HCT116 (cell line): ENCODE data around the gene OR2D3.

Source experiments
- ATF3 ChIP-seq: IDR thresholded peaks from 2 replicates; pipeline ENCODE4 v1.6.1; 2012
- CTCF ChIP-seq, 3 experiments: fragments of 200-600 bp in 1 of 3; sonication (generic) in 1 of 3; IDR thresholded peaks in 2 of 3; conservative IDR thresholded peaks in 1 of 3; 2 replicates each; pipeline ENCODE4 v1.5.1; 2012 to 2017; ENCODE audit warnings: low read depth in 2 of 3, low read length in 2 of 3, antibody characterized with exemption in 1 of 3, borderline replicate concordance in 1 of 3, control low read depth in 1 of 3, mild to moderate bottlenecking in 1 of 3, mixed read lengths in 1 of 3, mixed run types in 1 of 3, moderate library complexity in 1 of 3; ENCODE audit not compliant: insufficient read depth in 1 of 3
- EGR1 ChIP-seq: IDR thresholded peaks from 2 replicates; pipeline ENCODE4 v1.6.1; 2012; ENCODE audit warnings: low read depth
- ELF1 ChIP-seq: IDR thresholded peaks from 2 replicates; pipeline ENCODE4 v1.6.1; 2012; ENCODE audit warnings: low read depth, borderline replicate concordance
- EZH2 ChIP-seq: fragments of 200-600 bp; sonication (generic); IDR thresholded peaks from 2 replicates; pipeline ENCODE4 v1.6.1; 2017; ENCODE audit warnings: antibody characterized with exemption, mixed run types
- EZH2phosphoT487 ChIP-seq: fragments of 200-600 bp; IDR thresholded peaks from 2 replicates; pipeline ENCODE4 v1.6.1; 2018; ENCODE audit warnings: antibody characterized with exemption, borderline replicate concordance
- MAX ChIP-seq: IDR thresholded peaks from 2 replicates; pipeline ENCODE4 v1.6.1; 2012
- POLR2A ChIP-seq: IDR thresholded peaks from 2 replicates; pipeline ENCODE4 v1.7.0; 2011; ENCODE audit warnings: borderline replicate concordance; ENCODE audit not compliant: insufficient read depth, insufficient read length; ENCODE audit errors: extremely low read depth
- RAD21 ChIP-seq: IDR thresholded peaks from 2 replicates; pipeline ENCODE4 v1.6.1; 2012; ENCODE audit warnings: low read depth, mild to moderate bottlenecking
- REST ChIP-seq: IDR thresholded peaks from 2 replicates; pipeline ENCODE4 v1.6.1; 2012; ENCODE audit warnings: low read depth
- SIN3A ChIP-seq: IDR thresholded peaks from 2 replicates; pipeline ENCODE4 v1.6.1; 2012; ENCODE audit warnings: low read depth
- YY1 ChIP-seq: IDR thresholded peaks from 2 replicates; pipeline ENCODE4 v1.6.1; 2011; ENCODE audit warnings: low read length, low read depth, moderate library complexity, mild to moderate bottlenecking; ENCODE audit not compliant: insufficient replicate concordance; ENCODE audit errors: extremely low read depth

GRCh38 chr11:6871278-6871677 is 49.5 kb upstream of the OR2D3 start:
- TF ChIP-seq CTCF (IDR thresholded peaks at IDR 0.05 in 2 of 3, conservative IDR thresholded peaks at IDR 0.05 in 1 of 3; ENCODE audit: borderline replicate concordance in 1 of 3, insufficient read depth in 1 of 3, low read depth in 2 of 3, low read length in 2 of 3) (no peak), ATF3 (no peak), MAX (no peak), REST (no peak), RAD21 (no peak), POLR2A (no peak), EZH2 (no peak), EGR1 (no peak), EZH2phosphoT487 (no peak), SIN3A (no peak), YY1 (no peak), ELF1 (no peak)
